Uterus (tissue), 4 donors: Measurements from ENCODE around the gene LRRC8A. TPM values are rescaled to one million over a fixed set of nuclear protein-coding genes. Genes with fewer than 3 reads are reported as not detected.

Experiments
- DNase-seq, 2 donors: peaks; one replicate each; pipeline ENCODE4 v3.0.0-alpha.2; 2019 to 2020
- H3K27ac ChIP-seq, 2 donors: fragments of 200-600 bp; sonication (generic); 1 replicate in 1 of 2; 2 replicates in 1 of 2; pipeline ENCODE4 v1.5.1; 2016 to 2018
- H3K27me3 ChIP-seq, 2 donors: fragments of 200-600 bp; sonication (generic); one replicate each; pipeline ENCODE4 v1.5.1; 2018 to 2019; ENCODE audit warnings: control low read depth in 1 of 2
- H3K36me3 ChIP-seq, 2 donors: fragments of 200-600 bp; sonication (generic); one replicate each; pipeline ENCODE4 v1.5.1; 2019; ENCODE audit warnings: control low read depth in 1 of 2
- H3K4me1 ChIP-seq, 2 donors: fragments of 200-600 bp; sonication (generic); one replicate each; pipeline ENCODE4 v1.5.1; 2018 to 2019; ENCODE audit warnings: control low read depth in 1 of 2
- H3K4me3 ChIP-seq, 2 donors: fragments of 200-600 bp; sonication (generic); 1 replicate in 1 of 2; 2 replicates in 1 of 2; pipeline ENCODE4 v1.5.1; 2018 to 2019; ENCODE audit warnings: mild to moderate bottlenecking in 1 of 2
- H3K9me3 ChIP-seq, 2 donors: fragments of 200-600 bp; sonication (generic); one replicate each; pipeline ENCODE4 v1.5.1; 2019; ENCODE audit warnings: control low read depth in 1 of 2
- CTCF ChIP-seq, 4 experiments: fragments of 200-600 bp in 2 of 4; fragments of 450-650 bp in 2 of 4; sonication (generic) in 2 of 4; IDR thresholded peaks; one replicate each; pipeline ENCODE4 v1.5.1; 2016 to 2019; ENCODE audit warnings: antibody characterized with exemption in 4 of 4, mild to moderate bottlenecking in 2 of 4, moderate library complexity in 1 of 4
- POLR2A ChIP-seq, 2 donors: fragments of 450-650 bp; IDR thresholded peaks; one replicate each; pipeline ENCODE4 v1.6.1; 2016; ENCODE audit warnings: antibody characterized with exemption in 2 of 2, mild to moderate bottlenecking in 1 of 2, moderate library complexity in 1 of 2
- intact Hi-C: fragments of 100-400 bp; cut with DNase I; formaldehyde crosslinking; loops from one replicate; pipeline ENCODE4 v1.15.1; 2023; ENCODE audit warnings: low total_unique reads
- total RNA-seq, 4 donors: library from RNA; depleted of rRNA in 3 of 4; stranded (reverse); fragments of >200 nt in 3 of 4; gene quantifications; one replicate each; pipeline versions ENCODE4 v1.1.0 to v1.2.4, GENCODE V29; 2014 to 2023
- donor health status: DM: yes; HTN: yes; CAD: no.

LRRC8A gene
- total RNA-seq, 4 donors from 2014 or later = 23.5 to 58.7 (median 30.8) TPM

- H3K27me3 ChIP-seq = no peaks in the 10 kb centered on the region
- intact Hi-C loops = no loop called here
- no peak for TF ChIP-seq POLR2A (IDR thresholded peaks at IDR 0.05)
- TF ChIP-seq CTCF (IDR thresholded peaks at IDR 0.05) = no peak
- no peak for DNase-seq
- H3K4me3 ChIP-seq = no peak overlapping the region
- peaks cover 0 to 9% of the 10 kb centered on the region in 2 donors for H3K4me1 ChIP-seq
- H3K9me3 ChIP-seq = no peaks in the 10 kb centered on the region
- H3K27ac ChIP-seq = no peak overlapping the region
- no peaks in the 10 kb centered on the region for H3K36me3 ChIP-seq
Measured at GRCh38 chr9:128929560-128929959, 47.6 kb downstream of the LRRC8A start.

- H3K4me3 ChIP-seq = no peak overlapping the region
- no peaks in the 10 kb centered on the region for H3K36me3 ChIP-seq
- intact Hi-C loops = no loop called here
Measured at GRCh38 chr9:128933731-128934130, 51.8 kb downstream of the LRRC8A start.

GRCh38 chr9:128936171-128936865, 54.4 kb downstream of the LRRC8A start:
- H3K4me3 ChIP-seq = no peak overlapping the region
- peak in 1 of 2 donors; percentile 7 for DNase-seq
- H3K27ac ChIP-seq = no peak overlapping the region
- H3K4me1 ChIP-seq = no peaks in the 10 kb centered on the region
- intact Hi-C loops = no loop called here
- no peaks in the 10 kb centered on the region for H3K9me3 ChIP-seq
- H3K27me3 ChIP-seq = no peaks in the 10 kb centered on the region
- no peak for TF ChIP-seq CTCF (IDR thresholded peaks at IDR 0.05)
- no peak for TF ChIP-seq POLR2A (IDR thresholded peaks at IDR 0.05)
- H3K36me3 ChIP-seq = no peaks in the 10 kb centered on the region

More at GRCh38 chr9:128933731-128934130, 51.8 kb downstream of the LRRC8A start:
- Histone ChIP-seq H3K9me3 (no peaks in the 10 kb centered on the region), H3K4me1 (no peaks in the 10 kb centered on the region), H3K27me3 (no peaks in the 10 kb centered on the region), H3K27ac (no peak overlapping the region)
- TF ChIP-seq CTCF (IDR thresholded peaks at IDR 0.05) (no peak), POLR2A (IDR thresholded peaks at IDR 0.05) (no peak)
- peak in 1 of 2 donors; percentile 1 for DNase-seq

- TF ChIP-seq CTCF (IDR thresholded peaks at IDR 0.05) (no peak), POLR2A (IDR thresholded peaks at IDR 0.05) (no peak)
- no peaks in the 10 kb centered on the region for H3K27me3 ChIP-seq
- no peaks in the 10 kb centered on the region for H3K9me3 ChIP-seq
- H3K4me1 ChIP-seq = no peaks in the 10 kb centered on the region
- intact Hi-C loops = no loop called here
- H3K36me3 ChIP-seq = no peaks in the 10 kb centered on the region
- no peak overlapping the region for H3K4me3 ChIP-seq
- no peak overlapping the region for H3K27ac ChIP-seq
- peak in 1 of 2 donors; percentile 4 for DNase-seq
Measured at GRCh38 chr9:128937310-128938165, 55.6 kb downstream of the LRRC8A start.
